NCI-H2107 treated with DMSO at 0.1 percent for 48 hours (cell line): Measurements from ENCODE around the gene NOX3.

ENCODE experiments used
- DNase-seq: peaks from one replicate; lab custom pipeline; 2025; ENCODE audit not compliant: unreplicated experiment; lab: John Stamatoyannopoulos, UW

NOX3 gene

GRCh38 chr6:155436981-155437749 lies 18.5 kb downstream of the NOX3 start:
- DNase-seq: no peak

- DNase-seq: no peak
Measured at GRCh38 chr6:155434829-155435423, 20.7 kb downstream of the NOX3 start.

- DNase-seq: no peak
Measured at GRCh38 chr6:155434096-155434495, 21.5 kb downstream of the NOX3 start.

GRCh38 chr6:155432293-155432692 lies 23.3 kb downstream of the NOX3 start:
- DNase-seq: no peak

GRCh38 chr6:155429321-155429893 lies 26.2 kb downstream of the NOX3 start:
- no peak for DNase-seq

GRCh38 chr6:155426408-155426945 lies 29.2 kb downstream of the NOX3 start:
- DNase-seq: no peak

GRCh38 chr6:155424181-155424580 lies 31.5 kb downstream of the NOX3 start:
- no peak for DNase-seq

GRCh38 chr6:155422635-155423034 lies 33.0 kb downstream of the NOX3 start:
- DNase-seq: no peak

GRCh38 chr6:155420492-155420891 lies 35.1 kb downstream of the NOX3 start:
- DNase-seq: no peak

- DNase-seq: no peak
Measured at GRCh38 chr6:155419161-155419560, 36.5 kb downstream of the NOX3 start.

GRCh38 chr6:155418017-155418761 lies 37.5 kb downstream of the NOX3 start:
- peak; percentile 32 for DNase-seq

GRCh38 chr6:155417454-155417853 lies 38.2 kb downstream of the NOX3 start:
- DNase-seq: no peak

GRCh38 chr6:155415953-155416352 lies 39.7 kb downstream of the NOX3 start:
- DNase-seq: no peak

- DNase-seq: no peak
Measured at GRCh38 chr6:155414049-155414448, 41.6 kb downstream of the NOX3 start.

- DNase-seq: no peak
Measured at GRCh38 chr6:155412335-155412734, 43.3 kb downstream of the NOX3 start.

- no peak for DNase-seq
Measured at GRCh38 chr6:155411154-155412052, 44.2 kb downstream of the NOX3 start.

GRCh38 chr6:155409391-155409790 lies 46.2 kb downstream of the NOX3 start:
- DNase-seq: no peak

- DNase-seq: no peak
Measured at GRCh38 chr6:155408981-155409380, 46.7 kb downstream of the NOX3 start.

- DNase-seq: no peak
Measured at GRCh38 chr6:155408231-155408630, 47.4 kb downstream of the NOX3 start.

GRCh38 chr6:155406801-155407200 lies 48.8 kb downstream of the NOX3 start:
- no peak for DNase-seq
